Activated CD4-positive, CD25-positive, alpha-beta regulatory T cell (primary cell): ENCODE data around the gene PLA2G6.
"Not testable (repeated sequence)": the region's sequence is repeated elsewhere in the genome, so short reads cannot be mapped to it uniquely, and the experiment has no call there.

Experiments used
- DNase-seq, 4 experiments: peaks; one replicate each; lab custom pipeline; 2025; lab: John Stamatoyannopoulos, UW

PLA2G6 gene

DNA sequence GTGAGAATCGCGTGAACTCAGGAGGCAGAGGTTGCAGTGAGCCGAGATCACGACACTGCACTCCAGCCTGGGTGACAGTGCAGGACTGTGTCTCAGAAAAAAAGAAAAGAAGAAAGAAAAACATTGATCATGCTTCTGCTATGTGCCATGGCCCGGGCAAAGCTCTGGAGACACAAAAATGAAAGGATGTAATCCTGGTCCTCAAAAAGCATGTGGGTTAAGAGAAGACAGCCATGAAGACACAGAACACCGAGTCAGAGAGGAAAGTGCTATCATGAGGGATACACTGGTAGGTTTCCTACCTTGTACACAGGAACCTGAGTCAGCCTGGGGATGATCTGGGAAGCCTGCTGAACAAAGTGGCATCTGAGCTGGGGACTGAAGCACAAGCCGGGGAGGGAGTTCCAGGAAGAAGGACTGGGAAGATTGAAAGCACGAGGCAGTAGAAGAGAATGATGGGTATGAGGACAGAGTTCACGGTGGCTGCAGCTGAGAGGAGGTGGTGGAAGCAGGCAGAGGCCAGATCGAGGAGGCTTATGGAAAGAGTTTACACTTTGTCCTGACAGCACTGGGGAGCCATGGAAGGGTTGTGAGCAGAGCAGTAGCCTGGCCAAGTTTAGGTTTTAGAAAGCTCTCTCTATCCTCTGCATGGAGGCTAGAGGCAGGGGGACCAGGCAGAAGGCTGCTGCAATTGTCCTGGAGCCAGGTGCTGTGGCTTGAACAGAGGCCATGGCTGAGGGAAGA lies 10.3 kb upstream of the PLA2G6 start:
- DNase-seq: no peak

DNA sequence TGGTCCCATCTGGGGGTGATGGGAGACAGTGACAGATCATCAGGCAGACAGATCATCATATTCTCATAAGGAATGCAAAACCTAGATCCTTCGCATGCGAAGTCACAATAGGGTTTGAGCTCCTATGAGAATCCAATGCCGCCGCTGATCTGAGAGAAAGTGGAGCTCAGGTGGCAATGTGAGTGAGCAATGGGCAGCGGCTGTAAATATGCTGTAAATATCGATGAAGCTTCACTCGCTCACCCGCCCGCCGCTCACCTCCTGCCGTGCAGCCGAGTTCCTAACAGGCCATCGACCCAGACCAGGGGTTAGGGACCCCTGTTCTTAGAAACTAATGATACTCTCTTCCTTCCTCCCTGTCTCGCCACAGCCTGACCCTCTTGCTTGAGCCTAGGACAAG lies 9.4 kb upstream of the PLA2G6 start:
- no peak for DNase-seq

DNA sequence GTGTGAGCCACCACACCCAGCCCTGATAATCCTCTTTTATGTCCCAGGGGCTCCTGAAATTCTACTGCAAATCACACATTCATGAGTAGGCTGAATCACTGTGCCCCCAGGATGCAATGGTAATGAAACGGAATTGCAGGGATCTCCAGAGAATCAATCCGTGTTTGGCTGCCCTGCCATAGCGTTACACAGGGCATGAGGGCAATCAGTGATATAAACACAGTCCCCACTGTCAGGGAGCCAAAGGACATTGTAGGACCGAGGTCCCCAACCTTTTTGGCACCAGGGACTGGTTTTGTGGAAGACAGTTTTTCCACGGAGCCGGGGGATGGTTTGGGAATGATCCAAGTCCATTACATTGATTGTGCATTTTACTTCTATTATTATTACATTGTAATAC lies 9.0 kb upstream of the PLA2G6 start:
- no peak for DNase-seq

DNA sequence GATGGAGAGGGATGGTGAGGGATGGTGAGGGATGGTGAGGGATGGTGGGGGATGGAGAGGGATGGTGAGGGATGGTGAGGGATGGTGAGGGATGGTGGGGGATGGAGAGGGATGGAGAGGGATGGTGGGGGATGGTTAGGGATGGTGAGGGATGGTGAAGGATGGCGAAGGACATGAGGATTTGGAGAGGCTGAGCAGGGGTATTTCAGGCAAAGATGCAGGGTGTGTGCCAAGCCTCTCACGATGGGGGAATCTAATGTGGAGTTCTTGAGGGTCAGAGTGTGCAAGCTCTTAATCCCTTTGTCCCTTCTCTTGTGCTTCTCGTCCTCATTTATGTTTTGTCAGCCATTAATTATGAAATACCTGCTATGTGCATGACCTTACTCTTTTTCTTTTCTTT lies 7.5 kb upstream of the PLA2G6 start:
- no peak for DNase-seq

DNA sequence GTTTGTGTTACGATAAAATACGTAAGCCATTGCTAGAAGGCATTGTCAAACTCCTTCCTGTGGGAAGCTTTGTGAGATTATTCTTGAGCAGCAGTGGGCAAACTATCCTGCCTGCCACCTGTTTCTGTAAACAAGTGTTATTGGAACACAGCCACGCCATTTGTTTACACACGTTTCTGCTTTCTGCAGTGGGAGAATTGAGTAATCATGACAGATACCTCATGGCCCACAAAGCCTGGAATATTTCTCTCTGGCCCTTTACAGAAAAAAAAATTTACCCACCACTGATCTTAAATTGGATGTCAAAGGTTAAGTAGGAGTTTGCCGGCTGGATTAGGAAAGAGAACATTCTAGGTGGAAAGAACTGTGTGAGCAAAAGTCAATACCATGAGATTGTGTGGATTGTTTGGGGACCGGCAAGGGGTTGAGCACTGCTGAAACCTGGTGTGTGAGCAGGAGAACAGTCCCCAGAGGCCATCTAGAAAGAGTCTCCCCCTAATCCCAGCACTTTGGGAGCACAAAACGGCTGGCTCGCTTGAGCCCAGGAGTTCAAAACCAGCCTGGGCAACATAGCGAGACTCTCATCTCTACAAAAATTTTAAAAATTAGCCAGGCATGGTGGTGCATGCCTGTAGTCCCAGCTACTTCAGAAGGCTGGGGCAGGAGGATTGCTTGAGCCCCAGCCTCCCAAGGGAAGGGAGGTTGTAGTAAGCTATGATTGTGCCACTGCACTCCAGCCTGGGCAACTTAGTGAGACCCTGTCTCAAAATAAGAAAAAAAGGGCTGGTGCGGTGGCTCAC lies 6.0 kb upstream of the PLA2G6 start:
- no peak for DNase-seq

DNA sequence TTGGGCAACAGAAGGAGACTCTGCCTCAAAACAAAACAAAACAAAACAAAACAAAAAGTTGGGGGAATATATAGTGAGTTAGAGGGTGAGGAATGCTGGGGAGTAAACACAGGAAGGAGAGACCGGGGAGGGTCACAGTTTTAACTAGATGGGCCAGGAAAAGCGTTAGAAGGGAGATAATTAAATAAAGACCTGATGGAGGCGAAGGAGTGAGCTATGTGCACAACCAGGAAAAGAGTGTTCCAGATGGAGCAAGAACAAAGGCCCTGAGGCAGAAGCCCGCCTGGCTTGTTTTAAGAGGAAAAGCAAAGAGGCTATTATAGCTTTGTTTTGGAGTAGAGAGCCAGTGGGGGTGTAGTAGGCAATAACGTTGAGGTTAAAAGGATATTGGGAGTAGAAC lies 4.8 kb upstream of the PLA2G6 start:
- no peak for DNase-seq

DNA sequence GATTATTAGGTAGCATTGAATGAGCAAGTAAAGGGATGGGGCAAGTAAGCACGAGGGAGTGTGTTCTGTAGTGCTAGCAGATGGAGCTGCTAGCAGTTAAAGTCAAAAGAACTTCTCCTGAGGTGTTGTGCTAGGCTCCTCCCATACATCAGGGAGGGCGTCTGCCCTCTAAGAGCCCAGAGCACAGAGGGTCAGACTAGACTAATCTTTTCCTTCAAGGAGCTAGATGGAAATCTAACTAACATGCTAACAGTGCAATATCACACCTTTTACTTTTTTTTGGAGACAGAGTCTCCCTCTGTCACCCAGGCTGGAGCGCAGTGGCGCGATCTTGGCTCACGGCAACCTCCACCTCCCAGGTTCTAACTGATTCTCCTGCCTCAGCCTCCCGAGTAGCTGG lies 3.2 kb upstream of the PLA2G6 start:
- DNase-seq: no peak

DNA sequence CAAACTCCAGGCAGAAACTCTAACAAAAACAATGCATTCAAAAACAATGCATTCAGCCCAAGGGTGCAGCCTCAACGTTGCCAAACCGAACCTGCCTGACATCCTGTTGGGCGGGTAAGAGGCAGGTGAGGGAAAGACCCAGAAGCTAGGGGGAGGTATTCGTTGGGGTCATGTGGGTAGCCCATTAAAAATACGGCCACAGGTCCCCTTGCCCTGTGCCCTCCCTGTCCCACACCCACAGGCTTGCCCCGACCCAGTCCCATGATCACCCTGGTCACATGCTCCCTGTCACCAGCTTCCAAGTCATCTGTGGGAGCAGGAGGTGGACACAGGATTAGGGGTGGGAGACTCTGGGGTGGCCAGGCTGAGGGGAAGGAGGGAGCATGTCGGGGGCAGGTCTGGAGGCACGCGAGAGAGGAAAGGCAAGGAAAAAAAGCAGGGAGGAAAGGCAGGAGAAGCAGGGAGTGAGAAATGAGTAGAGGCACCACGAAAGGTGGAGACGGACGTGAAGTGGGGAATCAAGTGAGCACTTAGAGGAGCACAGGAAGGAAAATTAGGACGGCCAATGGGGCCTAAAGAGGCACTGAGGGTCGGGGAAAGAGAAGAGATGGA lies 683 bp downstream of the PLA2G6 start:
- DNase-seq: no peak

DNA sequence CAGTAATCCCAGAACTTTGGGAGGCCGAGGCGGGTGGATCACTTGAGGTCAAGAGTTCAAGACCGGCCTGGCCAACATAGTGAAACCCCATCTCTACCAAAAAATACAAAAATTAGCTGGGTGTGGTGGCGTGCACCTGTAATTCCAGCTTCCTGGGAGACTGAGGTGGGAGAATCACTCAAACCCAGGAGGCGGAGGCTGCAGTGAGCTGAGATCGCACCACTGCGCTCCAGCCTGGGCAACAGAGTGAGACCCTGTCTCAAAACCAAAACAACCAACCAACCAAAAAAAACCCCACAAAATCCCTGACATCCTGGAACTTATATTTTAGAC lies 3.1 kb downstream of the PLA2G6 start:
- DNase-seq: not testable (repeated sequence)

DNA sequence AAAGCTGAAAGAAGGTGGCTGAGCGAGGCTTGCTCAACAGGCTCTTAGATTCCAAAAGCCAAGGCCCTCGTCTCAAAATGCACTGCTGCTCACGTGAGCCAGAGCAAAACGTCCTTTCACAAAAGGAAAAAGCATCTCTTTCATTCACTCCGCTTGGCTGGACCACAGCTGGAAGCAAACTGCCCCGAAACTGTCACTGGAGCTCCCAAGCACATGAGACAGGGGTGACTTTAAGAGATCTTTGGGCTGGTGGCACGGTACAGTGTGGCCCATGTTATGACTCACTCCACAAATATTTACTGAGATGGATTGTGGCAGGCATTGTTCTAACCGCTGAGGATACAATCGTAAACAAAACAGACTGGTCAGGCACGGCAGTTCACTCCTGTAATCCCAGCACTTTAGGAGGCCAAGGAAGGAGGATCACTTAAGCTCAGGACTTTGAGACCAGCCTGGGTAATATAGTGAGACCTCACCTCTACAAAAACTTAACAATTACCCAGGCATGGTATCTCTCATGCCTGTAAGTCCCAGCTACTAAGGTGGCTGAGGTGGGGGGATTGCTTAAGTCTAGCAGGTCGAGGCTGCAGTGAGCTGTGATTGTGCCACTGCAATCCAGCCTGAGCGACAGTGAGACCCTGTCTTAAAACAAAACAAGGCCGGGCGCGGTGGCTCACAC lies 3.6 kb downstream of the PLA2G6 start:
- no peak for DNase-seq

DNA sequence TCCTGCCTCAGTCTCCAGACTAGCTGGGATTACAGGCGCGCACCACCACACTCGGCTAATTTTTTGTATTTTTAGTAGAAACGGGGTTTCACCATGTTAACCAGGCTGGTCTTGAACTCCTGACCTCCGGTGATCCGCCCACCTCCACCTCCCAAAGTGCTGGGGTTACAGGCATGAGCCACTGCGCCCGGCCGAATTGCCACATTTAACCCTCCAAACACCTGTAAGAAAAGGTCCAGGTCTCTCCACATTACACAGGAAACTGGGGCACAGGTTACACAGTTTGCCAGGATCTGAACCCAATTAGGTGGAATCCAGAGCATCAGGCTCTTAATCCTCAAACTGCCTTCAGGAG lies 4.1 kb downstream of the PLA2G6 start:
- DNase-seq: not testable (repeated sequence)

DNA sequence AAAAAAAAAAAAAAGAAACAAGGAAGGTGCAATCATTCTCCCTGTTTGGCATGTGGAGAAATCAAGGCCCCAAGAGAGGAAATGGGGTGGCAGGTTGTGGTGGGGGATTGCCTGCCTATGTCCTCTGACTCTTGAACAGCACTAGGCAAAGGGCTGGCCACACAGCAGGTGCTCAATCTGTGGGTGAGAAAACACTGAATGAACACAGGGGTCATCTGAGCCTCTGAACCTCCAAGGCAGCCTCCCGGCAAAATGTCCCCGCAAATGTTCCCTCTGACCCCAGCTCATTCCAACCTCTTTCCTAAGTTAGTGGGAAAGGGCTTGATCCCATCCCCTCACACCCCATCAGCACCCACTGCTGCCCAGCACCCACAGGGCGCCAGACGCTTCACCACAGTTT lies 4.6 kb downstream of the PLA2G6 start:
- DNase-seq: no peak

DNA sequence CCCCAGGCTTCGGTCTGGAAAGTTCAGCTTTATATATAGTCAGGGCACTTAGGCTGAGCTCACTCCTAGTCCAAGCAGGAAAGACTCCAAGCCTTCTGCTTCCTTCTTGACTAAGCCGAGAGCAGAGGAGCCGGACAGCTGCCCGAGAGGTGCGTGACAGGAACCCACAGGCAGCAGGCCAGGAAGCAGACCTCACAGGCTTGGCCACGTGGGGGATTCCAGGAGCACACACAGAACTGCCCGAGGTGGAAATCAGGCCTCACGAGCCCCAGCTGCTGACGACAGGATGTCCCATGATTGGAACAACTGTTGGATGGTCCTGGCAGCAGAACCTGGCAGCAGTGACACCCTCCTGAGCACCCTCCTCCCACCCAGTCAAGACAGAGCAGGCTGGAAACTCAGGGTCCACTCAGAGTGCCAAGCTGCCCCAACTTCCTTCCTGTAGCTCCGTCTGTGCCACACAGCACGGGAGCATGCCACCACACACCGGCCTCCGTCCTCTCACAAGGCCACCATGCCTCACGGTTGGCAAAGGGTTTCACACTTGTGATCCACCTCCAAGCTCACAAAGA lies 5.4 kb downstream of the PLA2G6 start:
- DNase-seq: peak in 1 of 4 experiments; percentile 15

DNA sequence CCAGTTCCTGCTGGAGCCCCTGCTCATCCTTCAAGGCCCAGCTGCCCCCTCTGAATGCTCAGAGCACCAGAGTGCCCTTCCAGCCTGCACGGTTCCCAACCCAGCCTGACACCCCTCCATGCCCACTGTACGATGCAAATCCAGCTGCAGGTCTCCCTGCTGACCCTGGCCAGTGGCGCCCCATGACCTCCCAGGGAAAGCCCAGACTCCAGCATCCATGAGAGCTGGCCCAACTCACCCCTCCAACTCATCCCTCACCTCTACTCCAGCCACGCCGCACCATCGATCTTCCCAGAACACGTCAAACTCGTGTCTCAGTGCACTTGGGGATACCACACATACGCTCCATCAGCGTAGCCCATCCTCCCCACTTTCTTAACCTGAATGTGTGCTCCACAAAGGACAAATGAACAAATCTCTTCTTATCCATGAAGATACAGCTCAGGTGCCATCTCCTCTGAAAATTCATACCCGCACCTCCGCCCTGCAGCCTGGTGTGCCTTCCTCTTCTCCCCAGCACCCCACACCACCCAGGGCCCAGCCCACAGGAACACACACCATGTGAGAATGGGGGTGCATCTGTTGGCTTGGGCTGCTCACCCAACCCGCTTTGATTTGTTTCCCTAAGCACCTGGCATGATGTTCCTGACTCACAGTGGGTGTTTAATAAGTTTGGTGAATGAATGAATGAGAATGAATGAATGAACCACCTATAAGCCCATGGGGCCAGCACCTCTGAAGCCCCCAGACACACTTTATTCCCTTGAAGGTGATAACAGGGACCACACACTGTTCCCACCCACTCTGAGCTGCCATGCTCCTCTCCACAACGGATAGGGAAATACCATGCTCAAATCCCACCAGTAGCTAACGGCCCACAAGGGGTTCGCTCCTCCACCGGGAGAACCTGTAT lies 6.2 kb downstream of the PLA2G6 start:
- no peak for DNase-seq

DNA sequence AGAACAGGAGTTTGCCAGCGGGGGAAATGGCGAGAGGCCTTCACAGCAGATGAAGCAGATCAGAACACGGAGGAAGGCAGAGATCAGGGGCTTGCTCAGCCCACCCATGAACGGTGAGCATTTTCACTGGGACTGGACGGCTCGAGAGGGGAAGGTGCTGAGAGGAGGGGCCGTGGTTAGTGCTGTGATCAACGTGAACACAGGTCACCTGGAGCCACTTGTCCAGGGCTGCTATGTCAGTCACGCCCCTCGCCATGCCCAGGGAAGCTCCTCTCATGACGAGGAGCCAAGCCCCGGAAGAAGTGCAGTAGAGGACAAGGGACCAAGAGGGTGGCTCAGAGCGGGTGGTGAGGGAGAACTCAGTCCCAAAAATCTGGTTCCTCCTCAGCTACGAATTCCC lies 7.0 kb downstream of the PLA2G6 start:
- DNase-seq: no peak

DNA sequence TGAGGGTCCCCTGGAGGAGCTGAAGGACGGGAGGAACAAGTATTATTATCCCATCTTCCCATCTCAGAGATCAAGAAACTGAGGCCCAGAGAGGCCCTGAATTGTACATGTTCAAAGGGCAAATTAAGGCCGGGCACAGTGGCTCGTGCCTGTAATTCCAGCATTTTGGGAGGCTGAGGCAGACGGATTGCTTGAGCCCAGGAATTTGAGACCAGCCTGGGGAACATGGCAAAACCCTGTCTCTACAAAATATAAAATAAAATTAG lies 8.1 kb downstream of the PLA2G6 start:
- no peak for DNase-seq

DNA sequence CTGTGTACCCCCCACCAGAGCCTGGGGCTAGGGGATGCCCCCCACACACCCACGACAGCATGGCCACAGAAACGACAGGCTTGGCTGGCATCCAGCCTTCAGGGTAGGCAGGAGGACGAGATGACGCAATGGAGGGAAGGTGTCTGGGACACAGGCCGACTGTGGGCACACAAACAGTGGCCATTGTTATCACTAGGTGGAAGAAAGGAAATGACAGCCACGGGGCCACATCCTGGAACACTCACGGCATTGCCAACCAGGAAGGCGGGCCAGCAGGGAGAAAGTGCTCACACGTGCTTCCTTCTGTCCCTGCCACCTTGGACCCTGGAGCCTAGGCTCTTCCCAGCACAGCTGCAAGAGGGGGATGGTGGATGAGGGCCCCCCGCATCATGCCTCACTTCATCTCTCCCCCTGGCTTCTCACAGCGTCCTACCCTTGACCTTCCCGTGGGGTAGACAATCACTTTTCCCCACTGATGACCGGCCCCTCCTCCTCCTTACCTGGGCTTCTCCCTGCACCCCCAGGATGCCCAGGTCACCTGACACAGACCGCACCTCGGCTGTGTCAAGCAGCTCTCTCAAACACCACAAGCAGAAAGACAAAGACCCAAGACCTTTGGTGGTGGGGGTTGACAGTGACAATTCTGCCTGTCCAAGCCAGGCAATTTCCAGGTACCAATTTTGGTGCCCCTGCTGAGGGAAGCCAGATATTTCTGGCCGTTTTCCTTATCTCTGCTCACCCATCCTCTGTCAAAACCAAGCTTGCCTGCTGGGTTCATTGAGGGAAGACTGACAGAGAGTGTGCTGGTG lies 8.6 kb downstream of the PLA2G6 start:
- DNase-seq: no peak

DNA sequence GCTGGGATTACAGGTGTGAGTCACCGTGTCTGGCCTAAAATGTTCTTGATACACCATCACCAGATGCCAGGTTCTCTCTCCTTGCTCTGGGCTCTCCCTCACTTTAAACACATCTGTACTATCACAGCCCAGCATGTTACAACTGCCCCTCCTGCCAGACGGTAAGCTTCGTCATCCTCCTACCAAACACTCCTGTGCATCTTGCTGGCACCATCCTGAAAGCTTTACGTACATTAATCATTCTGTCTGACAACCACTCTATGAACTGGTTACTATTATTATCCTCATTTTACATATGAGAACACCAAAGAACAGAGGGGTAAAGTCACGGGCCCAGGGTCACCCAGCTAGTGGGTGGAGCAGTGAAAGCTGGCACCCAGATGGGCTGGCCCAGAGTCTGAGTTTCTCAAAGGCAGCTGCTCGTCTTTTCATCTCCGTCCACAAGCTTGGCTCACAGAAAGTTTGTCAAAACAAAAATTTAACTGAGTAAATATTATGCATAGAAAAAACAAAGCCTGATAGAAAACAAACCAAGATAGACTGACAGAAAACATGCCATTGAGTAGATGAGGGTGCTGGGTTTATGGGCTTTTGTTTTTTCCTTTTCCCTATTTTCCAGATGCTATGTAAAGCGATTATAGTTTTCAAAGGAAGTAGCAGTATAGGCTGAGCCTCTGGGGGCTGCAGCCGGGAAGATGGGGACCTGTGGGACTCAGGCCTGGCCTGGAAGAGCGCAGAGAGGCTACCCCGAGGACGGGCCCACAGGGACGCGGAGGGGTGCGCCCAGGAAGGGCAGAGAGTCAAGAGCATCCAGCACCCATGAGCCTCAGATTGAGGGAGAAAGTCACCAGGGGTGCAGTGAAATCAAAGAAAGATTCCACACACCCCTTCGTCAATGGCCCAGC lies 9.5 kb downstream of the PLA2G6 start:
- no peak for DNase-seq

DNA sequence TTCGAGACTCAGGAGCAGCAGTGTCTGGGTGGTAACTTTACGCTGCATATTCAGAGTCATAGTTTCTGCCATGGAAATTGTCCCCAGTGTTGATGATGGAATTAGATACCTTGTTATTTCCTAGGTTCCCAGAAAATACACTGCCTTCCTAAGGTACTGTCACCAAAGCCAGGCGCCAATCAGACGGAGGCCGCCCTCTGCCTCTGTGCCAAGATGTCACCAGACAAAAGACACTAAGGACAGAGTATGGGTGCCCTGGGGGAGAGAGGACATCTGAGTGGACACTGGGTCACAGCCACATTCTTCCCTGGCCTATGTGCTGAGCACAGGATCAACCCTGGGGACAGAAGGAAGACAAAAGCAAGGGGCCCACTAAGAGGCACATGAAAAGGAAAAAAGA lies 11.2 kb downstream of the PLA2G6 start:
- no peak for DNase-seq

DNA sequence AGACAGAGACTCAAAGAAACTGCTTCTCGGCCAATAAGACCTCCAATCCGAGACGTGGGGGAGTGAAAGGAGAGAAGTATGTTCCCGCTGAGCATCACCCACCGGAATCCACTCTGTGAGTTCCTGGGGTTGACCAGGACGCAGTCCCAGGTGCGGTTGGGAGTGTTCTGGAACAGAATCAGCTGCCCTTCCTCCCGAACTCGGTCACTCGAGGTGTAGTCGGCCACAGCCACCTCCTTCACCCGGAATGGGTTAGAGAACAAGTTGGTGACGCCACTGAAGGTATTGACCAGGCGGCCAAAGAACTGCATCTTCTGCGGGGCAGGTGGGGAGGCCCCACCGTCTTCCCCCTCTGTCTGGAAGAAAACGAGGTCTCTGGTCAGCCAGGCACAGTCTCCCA lies 12.5 kb downstream of the PLA2G6 start:
- DNase-seq: no peak
